ENCODE results near the gene NUCKS1. TPM values are rescaled to one million over a fixed set of nuclear protein-coding genes. Genes with fewer than 3 reads are reported as not detected.

NUCKS1 gene
- total RNA-seq, 1 donor from 2014 or later, result 700 TPM

- DNase-seq (ENCODE audit: low spot score), result no peak
- no peak overlapping the region for H3K9ac ChIP-seq
Observed at GRCh38 chr1:205710201-205711062, 39.5 kb downstream of the NUCKS1 start.

GRCh38 chr1:205709640-205710039, 40.3 kb downstream of the NUCKS1 start:
- Mint-ChIP-seq H3K27me3 (ENCODE audit: insufficient read depth, low read depth) (no peaks in the 10 kb centered on the region), H3K36me3 (peaks cover 25% of the 10 kb centered on the region), H3K9me3 (no peaks in the 10 kb centered on the region), H3K4me1 (peaks cover 15% of the 10 kb centered on the region), H3K4me3 (no peak overlapping the region), H3K27ac (no peak overlapping the region)
- Histone ChIP-seq H3F3A (ENCODE audit: low read depth) (peaks cover 35% of the 10 kb centered on the region), H3K9ac (no peak overlapping the region), H3K4me3 (no peak overlapping the region), H3K9me3 (ENCODE audit: low read depth) (no peaks in the 10 kb centered on the region), H3K27me3 (no peaks in the 10 kb centered on the region), H4K20me1 (ENCODE audit: low read depth) (peaks cover 18% of the 10 kb centered on the region), H3K36me3 (no peaks in the 10 kb centered on the region), H3K4me2 (no peak overlapping the region), H2AFZ (replicated peaks) (no peak overlapping the region), H3K4me1 (no peaks in the 10 kb centered on the region), H3K79me2 (ENCODE audit: low read depth) (no peaks in the 10 kb centered on the region), H3K27ac (no peak overlapping the region)
- DNase-seq (ENCODE audit: low spot score), result no peak
- TF ChIP-seq, protein P1, sequence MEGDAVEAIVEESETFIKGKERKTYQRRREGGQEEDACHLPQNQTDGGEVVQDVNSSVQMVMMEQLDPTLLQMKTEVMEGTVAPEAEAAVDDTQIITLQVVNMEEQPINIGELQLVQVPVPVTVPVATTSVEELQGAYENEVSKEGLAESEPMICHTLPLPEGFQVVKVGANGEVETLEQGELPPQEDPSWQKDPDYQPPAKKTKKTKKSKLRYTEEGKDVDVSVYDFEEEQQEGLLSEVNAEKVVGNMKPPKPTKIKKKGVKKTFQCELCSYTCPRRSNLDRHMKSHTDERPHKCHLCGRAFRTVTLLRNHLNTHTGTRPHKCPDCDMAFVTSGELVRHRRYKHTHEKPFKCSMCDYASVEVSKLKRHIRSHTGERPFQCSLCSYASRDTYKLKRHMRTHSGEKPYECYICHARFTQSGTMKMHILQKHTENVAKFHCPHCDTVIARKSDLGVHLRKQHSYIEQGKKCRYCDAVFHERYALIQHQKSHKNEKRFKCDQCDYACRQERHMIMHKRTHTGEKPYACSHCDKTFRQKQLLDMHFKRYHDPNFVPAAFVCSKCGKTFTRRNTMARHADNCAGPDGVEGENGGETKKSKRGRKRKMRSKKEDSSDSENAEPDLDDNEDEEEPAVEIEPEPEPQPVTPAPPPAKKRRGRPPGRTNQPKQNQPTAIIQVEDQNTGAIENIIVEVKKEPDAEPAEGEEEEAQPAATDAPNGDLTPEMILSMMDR (IDR thresholded peaks at IDR 0.05), result no peak
- TF ChIP-seq EZH2 (IDR thresholded peaks at IDR 0.05) (no peak), EZH2phosphoT487 (IDR thresholded peaks at IDR 0.05) (no peak)

More at GRCh38 chr1:205710201-205711062, 39.5 kb downstream of the NUCKS1 start:
- Histone ChIP-seq H3K27me3 (no peaks in the 10 kb centered on the region), H3K27ac (no peak overlapping the region), H3K4me1 (no peaks in the 10 kb centered on the region), H3K36me3 (no peaks in the 10 kb centered on the region), H3F3A (ENCODE audit: low read depth) (peaks cover 42% of the 10 kb centered on the region), H2AFZ (replicated peaks) (no peak overlapping the region), H3K9me3 (ENCODE audit: low read depth) (no peaks in the 10 kb centered on the region), H3K79me2 (ENCODE audit: low read depth) (no peaks in the 10 kb centered on the region), H3K4me3 (no peak overlapping the region), H3K4me2 (no peak overlapping the region), H4K20me1 (ENCODE audit: low read depth) (peaks cover 26% of the 10 kb centered on the region)
- peaks cover 17% of the 10 kb centered on the region for H3K4me1 Mint-ChIP-seq
- H3K36me3 Mint-ChIP-seq, result peaks cover 23% of the 10 kb centered on the region
- H3K27ac Mint-ChIP-seq, result no peak overlapping the region
- no peaks in the 10 kb centered on the region for H3K9me3 Mint-ChIP-seq
- peaks cover 4% of the 10 kb centered on the region for H3K27me3 Mint-ChIP-seq (ENCODE audit: insufficient read depth, low read depth)
- H3K4me3 Mint-ChIP-seq, result no peak overlapping the region
- TF ChIP-seq EZH2 (IDR thresholded peaks at IDR 0.05) (no peak), EZH2phosphoT487 (IDR thresholded peaks at IDR 0.05) (no peak)
- TF ChIP-seq, protein P1 (IDR thresholded peaks at IDR 0.05), result no peak

- H3K9me3 ChIP-seq (ENCODE audit: low read depth), result no peaks in the 10 kb centered on the region
- no peaks in the 10 kb centered on the region for H3K27me3 ChIP-seq
- no peaks in the 10 kb centered on the region for H3K79me2 ChIP-seq (ENCODE audit: low read depth)
- TF ChIP-seq EZH2 (IDR thresholded peaks at IDR 0.05), result no peak
- TF ChIP-seq, protein P1 (IDR thresholded peaks at IDR 0.05), result no peak
- no peak for TF ChIP-seq EZH2phosphoT487 (IDR thresholded peaks at IDR 0.05)
- H2AFZ ChIP-seq (replicated peaks), result no peak overlapping the region
- no peak overlapping the region for H3K4me3 ChIP-seq
- no peak overlapping the region for H3K9ac ChIP-seq
- H3K4me3 Mint-ChIP-seq, result no peak overlapping the region
- DNase-seq (ENCODE audit: low spot score), result no peak
- H3K27ac ChIP-seq, result no peak overlapping the region
- H3K4me1 Mint-ChIP-seq, result peaks cover 15% of the 10 kb centered on the region
- H3K4me2 ChIP-seq, result no peak overlapping the region
- peaks cover 28% of the 10 kb centered on the region for H3F3A ChIP-seq (ENCODE audit: low read depth)
- no peaks in the 10 kb centered on the region for H3K36me3 ChIP-seq
- peaks cover 26% of the 10 kb centered on the region for H3K36me3 Mint-ChIP-seq
- no peaks in the 10 kb centered on the region for H3K4me1 ChIP-seq
- H3K27me3 Mint-ChIP-seq (ENCODE audit: insufficient read depth, low read depth), result no peaks in the 10 kb centered on the region
- H3K27ac Mint-ChIP-seq, result no peak overlapping the region
- no peaks in the 10 kb centered on the region for H3K9me3 Mint-ChIP-seq
- peaks cover 12% of the 10 kb centered on the region for H4K20me1 ChIP-seq (ENCODE audit: low read depth)
Observed at GRCh38 chr1:205709059-205709398, 41.0 kb downstream of the NUCKS1 start.
